H1 (cell line): Measurements from ENCODE around the gene PFDN4. TPM values are rescaled to one million over a fixed set of nuclear protein-coding genes. Genes with fewer than 3 reads are reported as not detected.

Experiments used
- CTCF ChIA-PET: fragments of 300-600 bp; sonication (Branson Sonifier 250); formaldehyde crosslinking; loops from one replicate; lab custom pipeline; 2021; ENCODE audit not compliant: partially characterized antibody; lab: Charles Lee
- POLR2A ChIA-PET: fragments of 300-600 bp; sonication (Branson Sonifier 250); formaldehyde crosslinking; loops from one replicate; lab custom pipeline; 2021; ENCODE audit warnings: inconsistent platforms; ENCODE audit not compliant: partially characterized antibody; lab: Charles Lee
- DNase-seq, 2 experiments: peaks; one replicate each; pipeline versions ENCODE4 v3.0.0 to v3.0.0-alpha.2; 2010 to 2022; ENCODE audit warnings: low spot score in 2 of 2, low read depth in 1 of 2, mixed read lengths in 1 of 2
- FAIRE-seq: peaks from 2 replicates; lab custom pipeline; 2011; peaks lifted over from hg19 to GRCh38; lab: Jason Lieb, UNC
- H2AFZ ChIP-seq: 2 replicates; pipeline ENCODE4 v1.8.1; 2012; ENCODE audit warnings: low read length, inconsistent platforms
- H2AK5ac ChIP-seq: 2 replicates; pipeline ENCODE4 v1.6.1; 2013; ENCODE audit warnings: low read depth, low read length
- H2BK120ac ChIP-seq: replicated peaks from 2 replicates; pipeline ENCODE3; 2013; ENCODE audit warnings: low read depth, low read length, inconsistent platforms
- H2BK12ac ChIP-seq: 2 replicates; pipeline ENCODE4 v1.6.1; 2013; ENCODE audit warnings: low read depth, low read length
- H2BK15ac ChIP-seq: 2 replicates; pipeline ENCODE4 v1.6.1; 2013; ENCODE audit warnings: low read length
- H2BK20ac ChIP-seq: 2 replicates; pipeline ENCODE4 v1.6.1; 2013; ENCODE audit warnings: low read length
- H2BK5ac ChIP-seq: 2 replicates; pipeline ENCODE4 v1.6.1; 2013; ENCODE audit warnings: low read depth, low read length
- H3K14ac ChIP-seq: 2 replicates; pipeline ENCODE4 v1.6.1; 2013; ENCODE audit warnings: inconsistent platforms; ENCODE audit not compliant: insufficient read length
- H3K18ac ChIP-seq: 2 replicates; pipeline ENCODE4 v1.6.1; 2013; ENCODE audit warnings: low read length; ENCODE audit errors: extremely low read depth
- H3K23ac ChIP-seq: 2 replicates; pipeline ENCODE4 v1.6.1; 2013; ENCODE audit warnings: inconsistent platforms; ENCODE audit not compliant: insufficient read length
- H3K23me2 ChIP-seq: 2 replicates; pipeline ENCODE4 v1.6.1; 2013; ENCODE audit warnings: low read depth, low read length
- H3K27ac ChIP-seq: 2 replicates; pipeline ENCODE4 v1.6.1; 2011; ENCODE audit warnings: low read depth, low read length, inconsistent platforms
- H3K27me3 ChIP-seq, 4 experiments: replicated peaks in 1 of 4; 1 replicate in 1 of 4; 2 replicates in 3 of 4; pipeline versions ENCODE4 v1.6.1 to v1.8.1; 2011 to 2013; ENCODE audit warnings: low read length in 3 of 4, mild to moderate bottlenecking in 3 of 4, inconsistent platforms in 2 of 4, mixed read lengths in 2 of 4, moderate library complexity in 1 of 4; ENCODE audit not compliant: control insufficient read depth in 3 of 4, insufficient read depth in 3 of 4; ENCODE audit errors: extremely low read depth in 1 of 4
- H3K36me3 ChIP-seq, 4 experiments: 2 replicates each; pipeline versions ENCODE4 v1.6.1 to v1.8.1; 2011 to 2013; ENCODE audit warnings: mild to moderate bottlenecking in 4 of 4, low read length in 3 of 4, moderate library complexity in 2 of 4, control low read depth in 1 of 4, inconsistent platforms in 1 of 4; ENCODE audit not compliant: insufficient read depth in 4 of 4, control insufficient read depth in 2 of 4
- H3K4ac ChIP-seq: replicated peaks from 2 replicates; pipeline ENCODE3; 2013; ENCODE audit warnings: low read length, low read depth, mixed read lengths, inconsistent platforms; ENCODE audit not compliant: insufficient read length
- H3K4me1 ChIP-seq, 4 experiments: replicated peaks in 1 of 4; 1 replicate in 1 of 4; 2 replicates in 3 of 4; pipeline versions ENCODE4 v1.6.1 to v1.8.1; 2011 to 2013; ENCODE audit warnings: low read length in 3 of 4, inconsistent platforms in 2 of 4, mixed read lengths in 1 of 4; ENCODE audit not compliant: insufficient read depth in 4 of 4, control insufficient read depth in 3 of 4
- H3K4me2 ChIP-seq, 2 experiments: 2 replicates each; pipeline versions ENCODE4 v1.6.1 to v1.8.1; 2011 to 2013; ENCODE audit warnings: low read depth in 2 of 2, low read length in 2 of 2, control low read depth in 1 of 2, inconsistent platforms in 1 of 2, mild to moderate bottlenecking in 1 of 2; ENCODE audit not compliant: insufficient read depth in 1 of 2
- H3K4me3 ChIP-seq, 4 experiments: fragments of 200-600, 300-600 bp in 1 of 4; sonication (generic), shearing (Covaris generic), sonication (Bioruptor Twin) in 1 of 4; 2 replicates each; pipeline versions ENCODE4 v1.5.1 to v1.8.1; 2011 to 2016; ENCODE audit warnings: low read length in 4 of 4, low read depth in 3 of 4, control low read depth in 2 of 4, inconsistent platforms in 2 of 4, mild to moderate bottlenecking in 2 of 4, mixed read lengths in 1 of 4, moderate library complexity in 1 of 4; ENCODE audit not compliant: insufficient read depth in 2 of 4; ENCODE audit errors: extremely low read depth in 1 of 4
- H3K56ac ChIP-seq: replicated peaks from 2 replicates; pipeline ENCODE3; 2013; ENCODE audit warnings: low read depth, mild to moderate bottlenecking, mixed read lengths, low read length, inconsistent platforms; ENCODE audit not compliant: insufficient read length
- H3K79me1 ChIP-seq: 2 replicates; pipeline ENCODE4 v1.6.1; 2013; ENCODE audit warnings: low read depth, low read length, control low read depth
- H3K79me2 ChIP-seq, 2 experiments: 2 replicates each; pipeline versions ENCODE4 v1.6.1 to v1.8.1; 2012 to 2013; ENCODE audit warnings: low read length in 2 of 2, mild to moderate bottlenecking in 2 of 2, inconsistent platforms in 1 of 2; ENCODE audit not compliant: insufficient read depth in 2 of 2, control insufficient read depth in 1 of 2
- H3K9ac ChIP-seq, 4 experiments: replicated peaks in 1 of 4; 1 replicate in 1 of 4; 2 replicates in 3 of 4; pipeline versions ENCODE4 v1.6.1 to v1.8.1; 2011 to 2013; ENCODE audit warnings: low read depth in 3 of 4, low read length in 3 of 4, control low read depth in 2 of 4, mild to moderate bottlenecking in 2 of 4, moderate library complexity in 2 of 4, inconsistent platforms in 1 of 4; ENCODE audit errors: extremely low read depth in 1 of 4
- H3K9me3 ChIP-seq, 2 experiments: 2 replicates each; pipeline versions ENCODE4 v1.6.1 to v1.8.1; 2012 to 2013; ENCODE audit warnings: mild to moderate bottlenecking in 2 of 2, moderate library complexity in 2 of 2, control low read depth in 1 of 2, inconsistent platforms in 1 of 2, low read depth in 1 of 2, low read length in 1 of 2, mixed read lengths in 1 of 2; ENCODE audit not compliant: insufficient read depth in 2 of 2
- H4K20me1 ChIP-seq, 2 experiments: replicated peaks in 1 of 2; 2 replicates each; pipeline versions ENCODE3 to v1.8.1; 2011 to 2013; ENCODE audit warnings: inconsistent platforms in 2 of 2, low read length in 2 of 2, mild to moderate bottlenecking in 1 of 2; ENCODE audit not compliant: insufficient read depth in 2 of 2, control insufficient read depth in 1 of 2
- H4K5ac ChIP-seq: 2 replicates; pipeline ENCODE4 v1.6.1; 2013; ENCODE audit warnings: low read length, low read depth, mixed read lengths, inconsistent platforms; ENCODE audit not compliant: insufficient read length
- H4K8ac ChIP-seq: 2 replicates; pipeline ENCODE4 v1.8.0; 2013; ENCODE audit warnings: mild to moderate bottlenecking, moderate library complexity, low read length, inconsistent platforms; ENCODE audit not compliant: insufficient read depth; ENCODE audit errors: extremely low read depth
- H4K91ac ChIP-seq: replicated peaks from 2 replicates; pipeline ENCODE3; 2013; ENCODE audit warnings: low read length, mixed read lengths, inconsistent platforms; ENCODE audit not compliant: insufficient read length
- BACH1 ChIP-seq: IDR thresholded peaks from 2 replicates; pipeline ENCODE4 v1.6.1; 2012; ENCODE audit warnings: low read length, improper control_type of control experiment
- CBX5 ChIP-seq: fragments of 300-800, 300-1000 bp; sonication (generic); IDR thresholded peaks from 2 replicates; pipeline ENCODE4 v1.7.1; 2016; ENCODE audit warnings: antibody characterized with exemption, low read length, low read depth
- E2F6 ChIP-seq: IDR thresholded peaks from 2 replicates; pipeline ENCODE4 v1.6.1; 2012; ENCODE audit warnings: inconsistent platforms
- FOSL1 ChIP-seq: IDR thresholded peaks from 2 replicates; pipeline ENCODE4 v1.6.1; 2011; ENCODE audit warnings: mild to moderate bottlenecking, low read depth, low read length, moderate library complexity; ENCODE audit not compliant: insufficient read depth
- HDAC6 ChIP-seq: IDR thresholded peaks from one replicate; pipeline ENCODE4 v1.7.1; 2012; ENCODE audit warnings: low read depth, mild to moderate bottlenecking, inconsistent platforms, low read length, moderate library complexity
- KDM5A ChIP-seq: fragments of 200-600 bp; IDR thresholded peaks from 2 replicates; pipeline ENCODE4 v1.7.1; 2012; ENCODE audit warnings: mild to moderate bottlenecking, low read length, inconsistent platforms, mixed read lengths
- MAFK ChIP-seq: IDR thresholded peaks from 2 replicates; pipeline ENCODE4 v1.6.1; 2012; ENCODE audit warnings: low read depth, mild to moderate bottlenecking, improper control_type of control experiment, low read length
- SIN3A ChIP-seq, 2 experiments: IDR thresholded peaks in 1 of 2; conservative IDR thresholded peaks in 1 of 2; 2 replicates each; pipeline ENCODE4 v1.6.1; 2011 to 2012; ENCODE audit warnings: low read length in 2 of 2, improper control_type of control experiment in 1 of 2, low read depth in 1 of 2, mild to moderate bottlenecking in 1 of 2
- SUZ12 ChIP-seq: fragments of 200-600 bp; sonication (generic); IDR thresholded peaks from 2 replicates; pipeline ENCODE4 v1.6.1; 2012; ENCODE audit warnings: mild to moderate bottlenecking, inconsistent platforms, low read length, moderate library complexity, mixed read lengths
- TAF7 ChIP-seq: optimal IDR thresholded peaks from 2 replicates; pipeline ENCODE3; 2011; ENCODE audit warnings: low read depth, mild to moderate bottlenecking, inconsistent platforms, low read length, moderate library complexity, borderline replicate concordance
- TCF12 ChIP-seq: IDR thresholded peaks from 2 replicates; pipeline ENCODE4 v1.6.1; 2011; ENCODE audit warnings: low read depth, mild to moderate bottlenecking, low read length
- ZNF274 ChIP-seq: IDR thresholded peaks from 2 replicates; pipeline ENCODE4 v1.7.0; 2012; ENCODE audit warnings: low read length, borderline replicate concordance; ENCODE audit errors: extremely low read depth
- WGBS, 2 experiments: shearing (Covaris generic) in 1 of 2; methylation state at CpG; one replicate each; pipeline versions ENCODE4 v1.1.6 to v1.1.7; 2013 to 2015; ENCODE audit warnings: low lambda C conversion rate in 2 of 2, mixed read lengths in 2 of 2, inconsistent platforms in 1 of 2, low coverage in 1 of 2, missing lambda C conversion rate in 1 of 2; ENCODE audit not compliant: insufficient replicate concordance in 2 of 2, insufficient coverage in 1 of 2, insufficient read length in 1 of 2; ENCODE audit errors: extremely low coverage in 1 of 2, missing lambda C conversion rate in 1 of 2; 5-methylcytosine and 5-hydroxymethylcytosine counted together
- polyA plus RNA-seq, 7 experiments: library from polyadenylated mRNA; depleted of rRNA in 3 of 7; stranded (reverse) in 5 of 7; unstranded in 2 of 7; fragments of >200 nt in 5 of 7; fragments of 200-250 nt in 2 of 7; gene quantifications; 1 replicate in 5 of 7; 2 replicates in 1 of 7; 4 replicates in 1 of 7; pipeline versions ENCODE4 v1.2.1 to v1.2.3, GENCODE V29; 2011 to 2013; ENCODE audit warnings: missing spikeins in 2 of 7, mixed read lengths in 2 of 7
- total RNA-seq: library from RNA; stranded (reverse); fragmentation: NEBNext Ultra II Directional; extraction: Animal tissue kit (Norgen Biotek cat#: 25700); gene quantifications from 2 replicates; pipeline ENCODE4 v1.2.1, GENCODE V29; 2021

The PFDN4 gene
- total and polyA plus RNA-seq, 2 of the 8 experiments (the other 6 are each of a cell fraction or from before 2014, with no cell fraction given) = 41.9 to 96.8 TPM

GRCh38 chr20:54237116-54237943 is 29.4 kb downstream of the PFDN4 start:
- no peak overlapping the region for H3K14ac ChIP-seq
- H3K9me3 ChIP-seq = peaks cover 0 to 3% of the 10 kb centered on the region in 2 experiments; a peak in 1 of 4 replicates
- ChIA-PET CTCF (interaction anchor here (2.6 kb wide), 1 partner anchor 134 kb away, joined by 9 read pairs; no protein-coding TSS in a partner anchor), POLR2A (no interaction called here)
- H3K4ac ChIP-seq = no peak overlapping the region
- no peak overlapping the region for H3K56ac ChIP-seq
- H4K20me1 ChIP-seq = no peaks in the 10 kb centered on the region
- H3K79me2 ChIP-seq = no peaks in the 10 kb centered on the region
- H3K4me2 ChIP-seq = no peak overlapping the region
- no peak overlapping the region for H4K91ac ChIP-seq
- H2BK120ac ChIP-seq = no peak overlapping the region
- no peaks in the 10 kb centered on the region for H3K79me1 ChIP-seq
- H3K27ac ChIP-seq = no peak overlapping the region
- H3K9ac ChIP-seq = no peak overlapping the region
- H3K36me3 ChIP-seq = no peaks in the 10 kb centered on the region
- no peak overlapping the region for H3K4me3 ChIP-seq
- FAIRE-seq = no peak
- no peak overlapping the region for H2BK5ac ChIP-seq
- TF ChIP-seq HDAC6 (no peak), ZNF274 (no peak), MAFK (no peak), SUZ12 (no peak), TCF12 (no peak), BACH1 (no peak), SIN3A (conservative IDR thresholded peaks at IDR 0.05 in 1 of 2, IDR thresholded peaks at IDR 0.05 in 1 of 2; ENCODE audit: low read depth in 1 of 2, low read length in 2 of 2) (no peak), CBX5 (no peak), TAF7 (no peak), FOSL1 (no peak), E2F6 (no peak), KDM5A (no peak)
- H3K27me3 ChIP-seq = no peaks in the 10 kb centered on the region
- no peak overlapping the region for H2BK15ac ChIP-seq
- H2BK20ac ChIP-seq = no peak overlapping the region
- no peak overlapping the region for H3K23ac ChIP-seq
- H4K8ac ChIP-seq = no peak overlapping the region
- H3K23me2 ChIP-seq = no peaks in the 10 kb centered on the region
- no peak overlapping the region for H2AK5ac ChIP-seq
- no peaks in the 10 kb centered on the region for H3K4me1 ChIP-seq
- H3K18ac ChIP-seq = no peak overlapping the region
- WGBS, 2 experiments = 90% methylated on average over 12 of the region's 12 CpGs; no CpG with 5 or more reads in 1 of the 2 experiments
- no peak overlapping the region for H2AFZ ChIP-seq
- H4K5ac ChIP-seq = no peak overlapping the region
- no peak overlapping the region for H2BK12ac ChIP-seq
- no peak for DNase-seq
